HG03196 (cell line): ENCODE measurements around the gene PEX5L.
A peak's percentile ranks its signal among the peaks of the same experiment; 100 is the strongest.

ENCODE experiments used
- ATAC-seq: cut with Tn5 transposase; IDR thresholded peaks from one replicate; pipeline ENCODE4 v1.9.1; 2021; ENCODE audit not compliant: unreplicated experiment

The PEX5L gene

GRCh38 chr3:179852142-179852905 is 184.4 kb downstream of the PEX5L start:
- peak; percentile 80 for ATAC-seq

GRCh38 chr3:179848711-179849110 is 188.0 kb downstream of the PEX5L start:
- ATAC-seq, result no peak

DNA sequence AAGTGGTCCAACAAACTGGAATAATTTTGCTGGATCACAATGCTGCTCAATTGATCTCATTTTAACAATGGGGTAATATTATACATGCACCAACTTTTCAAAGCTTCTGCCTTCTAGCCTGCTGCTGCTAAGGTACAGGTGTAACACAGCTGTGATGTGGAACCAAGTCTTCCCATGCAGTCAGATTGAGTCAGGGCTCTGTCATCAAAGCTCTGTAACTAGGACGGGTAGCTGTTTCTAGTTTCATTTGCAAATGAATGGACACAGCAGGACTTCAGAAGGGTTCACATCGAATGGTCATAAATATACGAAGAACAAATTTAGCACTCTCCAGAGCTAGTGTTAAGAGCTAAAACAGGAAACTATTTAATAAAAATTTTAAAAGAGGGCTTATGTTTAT is 194.7 kb downstream of the PEX5L start:
- ATAC-seq, result no peak

DNA sequence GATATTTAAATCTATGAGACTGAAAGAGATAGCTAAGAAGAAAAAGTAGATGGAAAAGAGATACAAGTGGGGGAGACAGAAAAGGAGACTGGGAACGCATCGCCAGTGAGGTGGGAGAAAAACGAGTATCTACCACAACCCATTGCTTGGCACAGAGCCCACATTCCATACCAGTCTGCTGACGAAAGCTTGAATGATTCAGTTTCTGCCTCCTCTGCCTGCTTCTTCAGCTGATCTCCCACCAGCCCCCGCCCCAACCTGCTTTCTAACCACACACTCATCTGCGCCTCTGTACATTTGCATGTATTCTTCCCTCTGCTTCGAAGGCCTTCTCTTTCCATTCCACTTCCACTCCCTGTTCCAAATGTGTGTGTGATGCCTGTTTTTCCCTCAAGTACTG is 195.8 kb downstream of the PEX5L start:
- ATAC-seq, result no peak

DNA sequence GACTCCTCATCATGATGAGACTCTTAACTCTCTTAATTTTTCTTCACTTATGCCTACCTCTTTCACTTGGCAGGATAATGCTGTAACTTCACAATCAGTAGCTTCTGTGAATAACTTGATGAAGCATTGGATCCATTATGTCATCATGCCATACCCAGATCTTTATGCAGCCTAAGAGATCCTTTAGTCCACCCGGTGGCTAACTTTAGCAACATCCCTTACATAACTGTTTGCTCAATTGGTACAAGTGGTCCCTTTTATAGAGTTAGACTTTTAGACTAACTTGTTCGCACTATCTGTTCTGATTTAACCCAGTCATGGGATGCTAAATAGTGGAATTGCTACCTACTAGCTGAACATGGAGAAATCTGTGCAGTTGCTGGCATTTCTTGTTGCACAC is 199.4 kb downstream of the PEX5L start:
- ATAC-seq, result no peak

DNA sequence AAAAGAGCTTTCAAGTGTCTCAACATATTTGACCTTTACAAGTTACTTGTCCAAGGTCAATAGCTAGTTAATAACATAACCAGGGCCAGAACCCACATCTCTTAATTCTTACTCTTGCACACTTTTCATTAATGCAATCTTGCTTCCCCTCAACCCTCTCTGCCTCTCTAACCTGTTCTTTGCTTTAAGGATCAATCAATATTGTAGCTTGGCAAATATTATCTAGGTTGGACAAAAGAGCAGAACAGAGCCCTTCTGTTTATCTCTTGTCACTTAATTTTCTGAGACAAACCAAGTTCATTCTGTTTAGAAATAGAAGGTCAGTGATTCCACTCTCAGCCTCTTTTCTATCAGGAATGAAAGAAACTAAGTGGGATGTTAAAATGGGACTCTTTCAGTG is 203.4 kb downstream of the PEX5L start:
- ATAC-seq, result no peak

GRCh38 chr3:179832333-179832854 is 204.3 kb downstream of the PEX5L start:
- no peak for ATAC-seq

DNA sequence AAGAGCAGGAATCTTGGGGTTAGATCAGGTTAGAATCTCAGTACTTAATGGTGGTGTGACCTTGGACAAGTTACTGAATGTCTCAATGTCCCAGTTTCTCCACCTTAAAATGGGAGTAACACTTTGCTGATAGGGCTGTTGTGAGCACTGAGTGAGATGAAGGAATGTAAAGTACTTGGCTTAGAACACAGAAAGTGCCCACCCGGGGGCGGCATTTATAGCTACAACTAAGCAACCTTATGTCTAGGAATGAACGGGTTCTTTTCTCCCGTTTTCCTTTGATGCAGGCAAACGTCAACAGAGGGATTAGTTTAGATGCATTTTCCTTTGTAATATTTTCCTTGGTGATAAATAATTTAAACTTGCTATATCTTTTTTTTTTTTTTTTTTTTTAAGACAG is 207.3 kb downstream of the PEX5L start:
- ATAC-seq, result no peak

- no peak for ATAC-seq
Measured at GRCh38 chr3:179828738-179829137, 208.0 kb downstream of the PEX5L start.

DNA sequence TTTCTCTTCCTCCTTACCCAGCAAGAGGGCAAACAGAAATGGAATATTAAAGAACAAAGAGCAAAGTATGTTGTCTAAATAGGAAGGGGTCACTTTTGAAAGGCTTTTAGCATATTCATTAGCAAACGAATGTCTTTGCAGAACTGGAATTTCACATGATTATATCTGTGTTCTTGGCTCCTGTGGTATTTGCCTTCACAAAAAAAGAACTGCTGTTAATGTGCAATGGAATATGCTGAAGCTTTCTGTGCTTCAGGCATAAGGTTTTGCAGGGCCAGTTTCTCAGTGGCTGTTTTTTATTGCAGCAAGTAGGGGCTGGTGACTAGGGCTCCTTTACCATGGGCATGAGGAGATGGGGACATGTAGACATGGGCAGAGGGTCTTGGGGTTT is 210.5 kb downstream of the PEX5L start:
- ATAC-seq, result no peak

GRCh38 chr3:179825527-179826246 is 211.1 kb downstream of the PEX5L start:
- no peak for ATAC-seq

GRCh38 chr3:179822296-179822695 is 214.4 kb downstream of the PEX5L start:
- ATAC-seq, result no peak

- no peak for ATAC-seq
Measured at GRCh38 chr3:179819379-179819778, 217.4 kb downstream of the PEX5L start.

- ATAC-seq, result no peak
Measured at GRCh38 chr3:179812096-179812382, 224.7 kb downstream of the PEX5L start.

DNA sequence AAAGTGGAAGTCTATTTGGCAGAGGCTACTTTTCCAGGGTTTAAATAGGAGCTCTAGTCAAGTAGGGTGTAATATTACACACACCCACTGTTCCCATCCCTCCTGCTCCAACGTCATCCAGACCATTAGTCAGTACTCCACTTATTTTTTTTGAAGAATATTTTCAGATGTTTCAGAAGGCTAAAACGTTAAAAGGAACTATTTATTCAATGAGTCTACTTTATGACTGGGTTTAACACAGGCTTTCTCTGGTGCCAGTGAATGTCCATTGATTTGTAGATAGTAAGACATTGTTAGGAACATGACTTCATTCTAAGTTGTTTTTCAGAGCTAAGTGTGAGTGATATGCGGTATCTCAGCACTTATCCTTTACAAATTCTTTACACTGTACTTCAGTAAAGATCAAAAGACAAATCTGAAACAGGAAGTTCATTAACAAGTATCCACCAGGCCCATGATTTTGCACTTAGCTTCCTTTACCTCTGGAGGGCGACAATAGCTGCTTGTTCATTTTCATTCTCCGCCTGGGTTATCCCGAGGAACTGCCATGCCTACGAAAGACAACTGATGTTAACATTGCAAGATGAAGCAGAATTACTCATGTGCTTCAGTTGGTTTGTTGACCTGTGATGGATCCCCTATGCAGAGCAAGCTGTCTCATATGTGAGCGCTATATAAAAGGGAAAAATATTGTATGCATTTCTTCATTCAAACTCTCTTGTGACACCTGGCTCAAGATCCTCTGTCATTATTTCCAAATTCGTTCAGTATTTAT is 225.2 kb downstream of the PEX5L start:
- peak; percentile 74 for ATAC-seq

GRCh38 chr3:179809639-179810038 is 227.1 kb downstream of the PEX5L start:
- ATAC-seq, result no peak

GRCh38 chr3:179807588-179807987 is 229.1 kb downstream of the PEX5L start:
- no peak for ATAC-seq

DNA sequence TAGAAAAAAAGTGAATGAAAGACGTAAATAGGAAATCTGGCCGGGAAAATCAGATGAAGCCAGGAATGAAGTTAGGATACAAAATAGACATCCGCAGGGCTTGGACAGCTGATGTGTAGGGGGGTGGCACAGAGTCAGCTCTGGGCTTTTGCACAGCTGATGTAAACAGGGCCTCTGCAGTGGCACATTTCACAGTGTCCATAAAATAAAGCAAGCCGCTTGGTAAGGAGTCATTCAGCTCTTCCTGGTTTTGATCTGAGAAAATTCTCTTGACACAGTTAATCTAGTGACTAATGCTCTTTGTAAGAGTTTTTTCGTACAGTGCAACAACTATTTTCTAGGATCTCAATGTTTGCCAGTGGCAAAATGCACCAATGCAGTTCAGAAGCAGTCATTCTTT is 230.6 kb downstream of the PEX5L start:
- no peak for ATAC-seq

- ATAC-seq, result no peak
Measured at GRCh38 chr3:179801856-179802255, 234.9 kb downstream of the PEX5L start.

DNA sequence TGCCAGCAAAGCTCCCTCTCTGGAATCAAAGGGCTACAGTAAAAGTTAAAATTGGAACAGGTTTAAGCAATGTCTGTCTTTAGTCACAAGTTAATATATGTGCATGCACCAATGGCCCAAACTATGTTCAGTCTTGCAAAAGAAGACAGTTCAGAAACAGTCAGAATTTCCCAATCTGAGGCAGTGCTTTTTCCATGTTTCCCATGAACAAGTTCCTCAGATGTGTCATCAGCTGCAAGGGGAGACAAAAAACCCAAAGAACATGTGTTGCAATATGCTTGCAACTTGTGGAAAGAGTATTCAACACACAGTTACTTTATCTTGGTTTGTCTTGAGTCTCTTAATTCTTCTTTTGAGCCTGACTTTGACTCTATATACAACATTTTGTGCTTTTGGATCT is 235.5 kb downstream of the PEX5L start:
- ATAC-seq, result no peak

DNA sequence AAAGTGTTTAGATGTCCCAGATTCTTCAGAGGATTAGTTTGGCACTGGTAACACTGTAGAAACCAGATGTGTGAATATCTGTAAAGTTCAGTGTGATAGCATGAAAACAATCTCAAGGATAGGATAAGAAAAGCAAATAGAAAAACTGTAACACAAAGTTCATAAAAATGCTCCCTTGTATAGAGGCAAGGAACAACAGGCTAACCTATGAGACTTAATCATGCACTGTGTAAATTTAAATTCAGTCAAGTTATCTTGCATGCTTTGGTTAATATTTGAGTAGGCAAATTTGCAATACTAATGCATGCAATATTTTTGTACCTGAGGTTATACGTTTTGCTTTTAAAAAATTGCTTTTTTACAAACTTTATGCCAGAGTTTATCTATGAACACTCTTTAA is 239.5 kb downstream of the PEX5L start:
- no peak for ATAC-seq

DNA sequence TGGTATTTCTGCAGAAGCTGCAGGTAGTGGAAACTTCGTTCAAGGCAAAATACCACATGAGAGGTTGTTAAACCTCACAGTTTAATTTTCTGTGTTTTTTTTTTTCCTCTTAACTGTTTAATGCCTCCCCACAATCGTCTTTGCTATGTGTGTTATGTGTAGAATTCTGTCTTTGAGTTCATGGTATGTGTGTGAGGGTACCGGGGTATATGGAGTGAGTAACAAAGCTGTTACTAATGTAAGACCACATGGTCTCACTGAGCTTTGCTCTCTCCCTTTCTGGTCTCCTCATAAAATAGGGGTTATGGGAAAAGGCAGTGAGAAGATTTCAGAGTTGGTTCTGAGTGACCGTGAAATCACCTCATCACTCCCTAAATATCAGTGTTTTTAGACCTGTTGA is 240.3 kb downstream of the PEX5L start:
- no peak for ATAC-seq
